T-cell (primary cell): ENCODE measurements around the gene DKK2. TPM values are rescaled to one million over a fixed set of nuclear protein-coding genes. Genes with fewer than 3 reads are reported as not detected.

Experiments used
- ATAC-seq, 4 experiments: fragments of 200-7000 bp in 3 of 4; fragments of 150-1000 bp in 1 of 4; cut with Tn5 transposase; replicated peaks in 1 of 4; 1 replicate in 3 of 4; 2 replicates in 1 of 4; pipeline ENCODE4 v1.10.0; 2021; ENCODE audit warnings: moderate library complexity in 3 of 4, mild to moderate bottlenecking in 2 of 4, moderate number of reproducible peaks in 1 of 4
- CTCF ChIA-PET, 2 donors: fragments of 300-600 bp; sonication (Branson Sonifier 250); formaldehyde crosslinking; loops; one replicate each; lab custom pipeline; 2022; ENCODE audit warnings: antibody characterized with exemption in 2 of 2; lab: Charles Lee
- POLR2A ChIA-PET, 2 donors: fragments of 300-600 bp; sonication (Branson Sonifier 250); formaldehyde crosslinking; loops; one replicate each; lab custom pipeline; 2022; ENCODE audit warnings: antibody characterized with exemption in 2 of 2; lab: Charles Lee
- DNase-seq, 35 experiments: peaks; one replicate each; pipeline versions ENCODE4 v3.0.0 to v3.0.0-alpha.2; 2013 to 2023
- H3K27ac ChIP-seq: one replicate; pipeline ENCODE4 v1.5.1; 2013; ENCODE audit warnings: low read length
- H3K27me3 ChIP-seq, 2 experiments: replicated peaks in 1 of 2; 1 replicate in 1 of 2; 2 replicates in 1 of 2; pipeline versions ENCODE4 v1.6.1 to v1.7.0; 2013; ENCODE audit warnings: low read length in 1 of 2, mixed read lengths in 1 of 2; ENCODE audit not compliant: control insufficient read depth in 2 of 2, insufficient read depth in 2 of 2; ENCODE audit errors: extremely low read depth in 1 of 2
- H3K36me3 ChIP-seq, 2 donors: 1 replicate in 1 of 2; 2 replicates in 1 of 2; pipeline versions ENCODE4 v1.6.1 to v1.7.0; 2013; ENCODE audit warnings: low read length in 1 of 2; ENCODE audit not compliant: control insufficient read depth in 2 of 2, insufficient read depth in 1 of 2; ENCODE audit errors: extremely low read depth in 1 of 2
- H3K4me1 ChIP-seq, 2 experiments: 1 replicate in 1 of 2; 2 replicates in 1 of 2; pipeline versions ENCODE4 v1.6.1 to v1.7.0; 2013; ENCODE audit warnings: low read length in 2 of 2, mixed read lengths in 1 of 2; ENCODE audit not compliant: insufficient read depth in 2 of 2, control insufficient read depth in 1 of 2; ENCODE audit errors: extremely low read depth in 1 of 2
- H3K4me3 ChIP-seq, 2 donors: 1 replicate in 1 of 2; 2 replicates in 1 of 2; pipeline versions ENCODE4 v1.5.1 to v1.7.0; 2013; ENCODE audit warnings: mild to moderate bottlenecking in 2 of 2, low read length in 1 of 2, moderate library complexity in 1 of 2; ENCODE audit not compliant: control insufficient read depth in 1 of 2; ENCODE audit errors: extremely low read depth in 1 of 2
- H3K9me3 ChIP-seq: 2 replicates; pipeline ENCODE4 v1.7.0; 2013
- H3K27ac Mint-ChIP-seq, 2 donors: one replicate each; pipeline ENCODE4 v1.8.0; 2020 to 2021; ENCODE audit warnings: mild to moderate bottlenecking in 2 of 2, mixed read lengths in 2 of 2
- H3K27me3 Mint-ChIP-seq, 2 donors: one replicate each; pipeline ENCODE4 v1.8.0; 2021 to 2022; ENCODE audit warnings: mixed read lengths in 2 of 2
- H3K36me3 Mint-ChIP-seq: one replicate; pipeline ENCODE4 v1.8.0; 2021; ENCODE audit warnings: mixed read lengths
- H3K4me1 Mint-ChIP-seq, 3 donors: one replicate each; pipeline ENCODE4 v1.8.0; 2020 to 2022; ENCODE audit warnings: mixed read lengths in 3 of 3, mild to moderate bottlenecking in 1 of 3
- H3K4me3 Mint-ChIP-seq, 3 donors: one replicate each; pipeline ENCODE4 v1.8.0; 2020 to 2022; ENCODE audit warnings: mild to moderate bottlenecking in 3 of 3, mixed read lengths in 3 of 3, moderate library complexity in 3 of 3
- H3K9me3 Mint-ChIP-seq, 3 donors: one replicate each; pipeline ENCODE4 v1.8.0; 2020 to 2022; ENCODE audit warnings: mixed read lengths in 3 of 3
- WGBS: methylation state at CpG from one replicate; pipeline ENCODE4 v1.1.5; 2013; ENCODE audit warnings: missing lambda C conversion rate; ENCODE audit not compliant: insufficient coverage; 5-methylcytosine and 5-hydroxymethylcytosine counted together
- total RNA-seq, 35 experiments: library from RNA in 6 of 35; stranded (reverse) in 6 of 35; fragments of 120-200 nt in 1 of 35; gene quantifications; one replicate each; pipeline versions ENCODE4 v1.2.1 to v1.2.4 and lab custom pipeline; 2013 to 2026

Gene DKK2
- total RNA-seq, 5 donors from 2014 or later (not counting 1 experiment from before 2014, with no cell fraction given), result 0.09 to 0.25 TPM; not detected in 3

- Histone ChIP-seq H3K36me3 (no peaks in the 10 kb centered on the region), H3K27me3 (peaks cover 0 to 5% of the 10 kb centered on the region in 2 experiments), H3K9me3 (no peaks in the 10 kb centered on the region), H3K27ac (no peak overlapping the region), H3K4me1 (no peaks in the 10 kb centered on the region), H3K4me3 (no peak overlapping the region)
- Mint-ChIP-seq H3K4me1 (no peaks in the 10 kb centered on the region), H3K27me3 (peaks cover 0 to 4% of the 10 kb centered on the region in 2 donors), H3K9me3 (peaks cover 0 to 3% (median 1%) of the 10 kb centered on the region in 3 donors), H3K4me3 (no peak overlapping the region), H3K27ac (no peak overlapping the region), H3K36me3 (no peaks in the 10 kb centered on the region)
- DNase-seq, result no peak
- ChIA-PET POLR2A (no interaction called here), CTCF (no interaction called here)
- no peak for ATAC-seq
These were observed 54.7 kb downstream of the DKK2 start for GRCh38 chr4:106981431-106981830.

DNA sequence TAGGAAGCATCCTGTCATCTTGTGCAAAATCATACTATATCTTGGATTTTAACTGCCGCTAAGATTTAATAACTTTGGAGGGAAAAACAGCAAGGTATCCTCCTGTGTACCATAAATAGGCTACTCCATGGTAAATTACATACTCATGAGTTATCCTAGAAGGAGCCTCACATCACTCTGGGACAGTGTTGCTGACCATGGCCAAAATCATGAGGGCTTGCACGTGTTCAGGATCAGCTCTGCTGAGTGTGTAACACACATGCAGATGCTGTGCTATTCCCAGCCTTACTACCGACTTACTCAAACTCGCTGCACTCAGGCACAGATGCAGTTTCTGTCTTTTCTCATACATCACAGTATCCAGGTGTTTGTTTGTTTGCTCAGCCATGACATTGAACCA is 56.6 kb downstream of the DKK2 start:
- Mint-ChIP-seq H3K27me3 (peaks cover 0 to 4% of the 10 kb centered on the region in 2 donors), H3K9me3 (peaks cover 6 to 7% (median 6%) of the 10 kb centered on the region in 3 donors), H3K4me1 (no peaks in the 10 kb centered on the region), H3K36me3 (no peaks in the 10 kb centered on the region), H3K27ac (no peak overlapping the region), H3K4me3 (no peak overlapping the region)
- POLR2A ChIA-PET, result no interaction called here
- WGBS, result 88% methylated on average over 2 of the region's 4 CpGs
- Histone ChIP-seq H3K27me3 (peaks cover 0 to 5% of the 10 kb centered on the region in 2 experiments), H3K36me3 (no peaks in the 10 kb centered on the region), H3K4me1 (no peaks in the 10 kb centered on the region), H3K4me3 (no peak overlapping the region), H3K27ac (no peak overlapping the region), H3K9me3 (no peaks in the 10 kb centered on the region)
- CTCF ChIA-PET, result no interaction called here
- DNase-seq (no peak), ATAC-seq (no peak)

GRCh38 chr4:106978046-106978774 is 57.9 kb downstream of the DKK2 start:
- Mint-ChIP-seq H3K4me1 (no peaks in the 10 kb centered on the region), H3K4me3 (no peak overlapping the region), H3K9me3 (peaks cover 6 to 13% (median 8%) of the 10 kb centered on the region in 3 donors), H3K36me3 (no peaks in the 10 kb centered on the region), H3K27ac (no peak overlapping the region), H3K27me3 (peaks cover 0 to 4% of the 10 kb centered on the region in 2 donors)
- Histone ChIP-seq H3K4me1 (no peaks in the 10 kb centered on the region), H3K27me3 (peaks cover 0 to 5% of the 10 kb centered on the region in 2 experiments), H3K36me3 (no peaks in the 10 kb centered on the region), H3K9me3 (no peaks in the 10 kb centered on the region), H3K27ac (no peak overlapping the region), H3K4me3 (no peak overlapping the region)
- 45% methylated on average over 8 of the region's 14 CpGs for WGBS
- POLR2A ChIA-PET, result no interaction called here
- no peak for ATAC-seq
- CTCF ChIA-PET, result no interaction called here
- no peak for DNase-seq

GRCh38 chr4:106971636-106972035 is 64.5 kb downstream of the DKK2 start:
- no peaks in the 10 kb centered on the region for H3K4me1 Mint-ChIP-seq
- no peak for ATAC-seq
- no CpG with 5 or more reads among the region's 1 CpG for WGBS
- ChIA-PET POLR2A (no interaction called here), CTCF (interaction anchor here in 1 of 2 donors (0.6 kb wide), 1 partner anchor 481 kb away, joined by 3 read pairs; no protein-coding TSS in a partner anchor)
- no peak overlapping the region for H3K4me3 Mint-ChIP-seq
- no peak for DNase-seq
- H3K9me3 ChIP-seq, result no peaks in the 10 kb centered on the region
- H3K27ac Mint-ChIP-seq, result no peak overlapping the region
- H3K9me3 Mint-ChIP-seq, result peaks cover 10 to 15% (median 12%) of the 10 kb centered on the region in 3 donors
- H3K27me3 Mint-ChIP-seq, result no peaks in the 10 kb centered on the region
- no peaks in the 10 kb centered on the region for H3K4me1 ChIP-seq
- H3K36me3 ChIP-seq, result no peaks in the 10 kb centered on the region
- no peak overlapping the region for H3K4me3 ChIP-seq
- H3K27ac ChIP-seq, result no peak overlapping the region
- H3K27me3 ChIP-seq, result no peaks in the 10 kb centered on the region
- no peaks in the 10 kb centered on the region for H3K36me3 Mint-ChIP-seq

- H3K4me1 Mint-ChIP-seq, result no peaks in the 10 kb centered on the region
- H3K9me3 Mint-ChIP-seq, result peaks cover 0 to 10% (median 2%) of the 10 kb centered on the region in 3 donors
- Histone ChIP-seq H3K27me3 (no peaks in the 10 kb centered on the region), H3K9me3 (no peaks in the 10 kb centered on the region), H3K4me1 (no peaks in the 10 kb centered on the region), H3K36me3 (no peaks in the 10 kb centered on the region), H3K4me3 (no peak overlapping the region), H3K27ac (no peak overlapping the region)
- 76% methylated on average over 1 of the region's 2 CpGs for WGBS
- no peak overlapping the region for H3K4me3 Mint-ChIP-seq
- no peak for ATAC-seq
- H3K36me3 Mint-ChIP-seq, result no peaks in the 10 kb centered on the region
- POLR2A ChIA-PET, result no interaction called here
- no peak overlapping the region for H3K27ac Mint-ChIP-seq
- DNase-seq, result no peak
- CTCF ChIA-PET, result no interaction called here
- no peaks in the 10 kb centered on the region for H3K27me3 Mint-ChIP-seq
These were observed 68.2 kb downstream of the DKK2 start for GRCh38 chr4:106967892-106968291.

DNA sequence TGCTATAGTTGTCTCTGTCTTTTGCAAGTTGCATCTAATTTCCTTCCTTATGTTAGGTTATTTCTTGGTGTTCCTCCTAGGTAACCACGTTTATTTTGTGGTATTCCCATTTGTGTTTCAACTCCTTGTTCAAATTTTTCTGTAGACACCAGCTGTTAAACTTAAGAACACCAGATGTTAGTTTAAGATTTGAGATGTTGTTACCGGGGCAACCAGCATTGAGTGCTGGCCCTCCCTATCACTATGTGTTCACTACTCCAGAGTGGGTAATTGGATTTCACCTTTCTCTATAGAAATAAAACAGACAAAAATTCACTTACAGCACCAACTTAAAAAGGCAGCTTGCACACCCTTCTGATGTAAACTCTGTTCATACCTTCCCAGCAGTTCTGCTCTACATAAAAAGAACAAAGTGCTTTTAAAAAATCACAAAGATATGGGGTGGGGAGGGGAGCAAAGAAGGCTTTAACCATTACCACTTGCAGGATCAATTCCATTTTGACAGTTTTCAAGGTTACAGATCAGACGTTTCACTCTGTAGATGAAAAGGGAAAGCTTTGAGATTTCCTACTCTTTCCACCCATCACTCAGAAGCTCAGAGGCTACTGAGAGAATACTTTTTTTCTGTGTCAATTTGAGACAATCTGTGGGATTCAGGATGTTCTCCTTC is 82.9 kb downstream of the DKK2 start:
- no peaks in the 10 kb centered on the region for H3K9me3 ChIP-seq
- WGBS, result 80% methylated on average over 1 of the region's 3 CpGs
- H3K4me1 Mint-ChIP-seq, result no peaks in the 10 kb centered on the region
- DNase-seq (no peak), ATAC-seq (no peak)
- no peaks in the 10 kb centered on the region for H3K27me3 ChIP-seq
- H3K27ac Mint-ChIP-seq, result no peak overlapping the region
- ChIA-PET POLR2A (no interaction called here), CTCF (no interaction called here)
- no peaks in the 10 kb centered on the region for H3K36me3 ChIP-seq
- H3K36me3 Mint-ChIP-seq, result no peaks in the 10 kb centered on the region
- H3K9me3 Mint-ChIP-seq, result peaks cover 0 to 11% (median 2%) of the 10 kb centered on the region in 3 donors
- H3K27ac ChIP-seq, result no peak overlapping the region
- no peak overlapping the region for H3K4me3 Mint-ChIP-seq
- H3K4me1 ChIP-seq, result no peaks in the 10 kb centered on the region
- no peaks in the 10 kb centered on the region for H3K27me3 Mint-ChIP-seq
- no peak overlapping the region for H3K4me3 ChIP-seq
